Ishikawa (cell line): ENCODE results near the gene MYH10.

Experiments
- CEBPB ChIP-seq: IDR thresholded peaks from 2 replicates; pipeline ENCODE4 v1.6.1; 2012
- CREB1 ChIP-seq: IDR thresholded peaks from 2 replicates; pipeline ENCODE4 v1.6.1; 2012; ENCODE audit warnings: low read depth
- EP300 ChIP-seq: IDR thresholded peaks from 2 replicates; pipeline ENCODE4 v1.6.1; 2012; ENCODE audit warnings: borderline replicate concordance
- RAD21 ChIP-seq: IDR thresholded peaks from 2 replicates; pipeline ENCODE4 v1.6.1; 2012; ENCODE audit warnings: low read depth
- REST ChIP-seq: IDR thresholded peaks from 2 replicates; pipeline ENCODE4 v1.6.1; 2012; ENCODE audit warnings: low read depth, mild to moderate bottlenecking
- TAF1 ChIP-seq: IDR thresholded peaks from 2 replicates; pipeline ENCODE4 v1.6.1; 2012; ENCODE audit warnings: low read depth, mild to moderate bottlenecking
- YY1 ChIP-seq: IDR thresholded peaks from 2 replicates; pipeline ENCODE4 v1.6.1; 2012; ENCODE audit warnings: low read depth

- TF ChIP-seq YY1 (no peak), CEBPB (no peak), TAF1 (no peak), RAD21 (no peak), CREB1 (no peak), EP300 (no peak), REST (no peak)
Measured at GRCh38 chr17:8673612-8674011, 43.1 kb upstream of the MYH10 start.
